ENCODE data around the gene LRRC56.

- TF ChIP-seq CTCF (IDR thresholded peaks at IDR 0.05): no peak
- no peak for TF ChIP-seq POLR2A (IDR thresholded peaks at IDR 0.05)
Observed at GRCh38 chr11:488992-489391, 48.3 kb upstream of the LRRC56 start.

All from gastroesophageal sphincter (tissue), 3 donors.